Breast epithelium (tissue), 3 donors: ENCODE results near the gene STK35.

ENCODE experiments used
- CTCF ChIP-seq, 3 donors: fragments of 450-650 bp; IDR thresholded peaks; one replicate each; pipeline ENCODE4 v1.5.1; 2016 to 2017; ENCODE audit warnings: antibody characterized with exemption in 3 of 3, mild to moderate bottlenecking in 3 of 3, moderate library complexity in 3 of 3
- POLR2A ChIP-seq: fragments of 450-650 bp; IDR thresholded peaks from one replicate; pipeline ENCODE4 v1.6.1; 2016; ENCODE audit warnings: antibody characterized with exemption, mild to moderate bottlenecking, moderate library complexity
- POLR2AphosphoS5 ChIP-seq, 3 donors: sonication (generic); formaldehyde crosslinking; IDR thresholded peaks; one replicate each; pipeline ENCODE4 v1.6.1; 2017; ENCODE audit warnings: antibody characterized with exemption in 3 of 3

- TF ChIP-seq CTCF (IDR thresholded peaks at IDR 0.05) (no peak), POLR2A (no peak), POLR2AphosphoS5 (IDR thresholded peaks at IDR 0.05) (no peak)
Measured at GRCh38 chr20:2141600-2142575, 40.3 kb downstream of the STK35 start.
